ENCODE data around the gene RAPGEF5. TPM values are rescaled to one million over a fixed set of nuclear protein-coding genes. Genes with fewer than 3 reads are reported as not detected.
A peak's percentile ranks its signal among the peaks of the same experiment; 100 is the strongest.

The RAPGEF5 gene
- total and polyA plus RNA-seq, 10 of the 15 experiments (the other 5 are each of a cell fraction or from before 2014, with no cell fraction given): 0.38 to 4.0 (median 1.6) TPM; not detected in 1

GRCh38 chr7:22352887-22353286 lies 4.1 kb downstream of the RAPGEF5 start (continued):
- TF ChIP-seq EP300 (IDR thresholded peaks at IDR 0.05; ENCODE audit: borderline replicate concordance in 1 of 2, control insufficient read depth in 1 of 2, low read depth in 2 of 2, low read length in 2 of 2) (no peak), RELA (IDR thresholded peaks at IDR 0.05; ENCODE audit: borderline replicate concordance, partially characterized antibody) (no peak), ESRRA (IDR thresholded peaks at IDR 0.05; ENCODE audit: low read length) (no peak), BRCA1 (IDR thresholded peaks at IDR 0.05; ENCODE audit: low read depth, low read length) (no peak), ZNF217 (IDR thresholded peaks at IDR 0.05) (no peak), SREBF2 (IDR thresholded peaks at IDR 0.05; ENCODE audit: low read length) (no peak), CHD4 (IDR thresholded peaks at IDR 0.05) (no peak)

GRCh38 chr7:22351878-22352277 lies 5.1 kb downstream of the RAPGEF5 start:
- in situ Hi-C loops (cut with MboI): no loop called here
- POLR2A ChIA-PET: interaction anchor here (0.6 kb wide), 1 partner anchor 30 kb away, joined by 3 read pairs; no protein-coding TSS in a partner anchor
- DNase-seq (ENCODE audit: low read depth, low spot score) (no peak), FAIRE-seq (no peak), ATAC-seq (peak; percentile 28)
- H3K9me3 ChIP-seq (replicated peaks; ENCODE audit: control insufficient read depth, insufficient read depth, low read length): peaks cover 10% of the 10 kb centered on the region; the same call in 2 of the 3 replicates
- WGBS (ENCODE audit: insufficient coverage, insufficient replicate concordance, low lambda C conversion rate, missing lambda C conversion rate): 0% methylated on average over 2 of the region's 2 CpGs
- no peaks in the 10 kb centered on the region for H4K20me1 ChIP-seq (ENCODE audit: control insufficient read depth, insufficient read depth)
- peak overlapping the region; percentile 48; the same call in 1 of the 2 replicates for H3K9ac ChIP-seq (ENCODE audit: control insufficient read depth, insufficient read depth, low read length)
- no TSS peak for BruUV-seq (replicated peaks)
- no peaks in the 10 kb centered on the region for H3K36me3 ChIP-seq (ENCODE audit: control insufficient read depth in 2 of 2, insufficient read depth in 2 of 2, low read length in 1 of 2)
- H3K4me2 ChIP-seq (ENCODE audit: control insufficient read depth, insufficient read depth): peak overlapping the region; percentile 95
- H3K27me3 ChIP-seq (replicated peaks in 1 of 2; ENCODE audit: control insufficient read depth in 2 of 2, insufficient read depth in 2 of 2, low read length in 1 of 2): peaks cover 0 to 2% of the 10 kb centered on the region in 2 experiments; a peak in 2 of 4 replicates
- peaks cover 45% of the 10 kb centered on the region for H3K79me2 ChIP-seq (ENCODE audit: control insufficient read depth, insufficient read depth, low read length)
- intact Hi-C loops (cut with micrococcal nuclease; ENCODE audit: unreplicated experiment): loop anchor here (5.0 kb wide), 1 partner anchor 95 kb away; no protein-coding TSS in a partner anchor
- peak overlapping the region; percentile 36; the same call in 1 of the 2 replicates for H3K4me3 ChIP-seq
- CTCF ChIA-PET: interaction anchor here (1.3 to 1.9 kb wide), 2 partner anchors 22 to 101 kb away, joined by 5 read pairs; no protein-coding TSS in a partner anchor
- SMC1A ChIA-PET (ENCODE audit: uncharacterized antibody, unreplicated experiment): interaction anchor here (1.2 to 2.9 kb wide), 8 partner anchors 9 to 101 kb away, joined by 4 to 12 read pairs (median 6); no protein-coding TSS in a partner anchor
- H3K27ac ChIP-seq (ENCODE audit: control insufficient read depth, insufficient read depth): peak overlapping the region; percentile 79
- no peak overlapping the region; the same call in 1 of the 2 replicates for H2AFZ ChIP-seq (ENCODE audit: control insufficient read depth, low read depth, low read length)
- H3K4me1 ChIP-seq (ENCODE audit: control insufficient read depth, insufficient read depth, low read length): peaks cover 16% of the 10 kb centered on the region; the same call in 1 of the 2 replicates
- RAD21 ChIA-PET (ENCODE audit: unreplicated experiment): no interaction called here
- TF ChIP-seq YY1 (IDR thresholded peaks at IDR 0.05; ENCODE audit: low read depth, low read length): no peak
- TF ChIP-seq BHLHE40 (IDR thresholded peaks at IDR 0.05; ENCODE audit: borderline replicate concordance in 1 of 2, low read depth in 2 of 2, low read length in 1 of 2): no peak
- no peak for TF ChIP-seq ZNF207 (IDR thresholded peaks at IDR 0.05; ENCODE audit: borderline replicate concordance)
- TF ChIP-seq FOXM1 (IDR thresholded peaks at IDR 0.05; ENCODE audit: low read depth, low read length): no peak
- TF ChIP-seq, protein P1, sequence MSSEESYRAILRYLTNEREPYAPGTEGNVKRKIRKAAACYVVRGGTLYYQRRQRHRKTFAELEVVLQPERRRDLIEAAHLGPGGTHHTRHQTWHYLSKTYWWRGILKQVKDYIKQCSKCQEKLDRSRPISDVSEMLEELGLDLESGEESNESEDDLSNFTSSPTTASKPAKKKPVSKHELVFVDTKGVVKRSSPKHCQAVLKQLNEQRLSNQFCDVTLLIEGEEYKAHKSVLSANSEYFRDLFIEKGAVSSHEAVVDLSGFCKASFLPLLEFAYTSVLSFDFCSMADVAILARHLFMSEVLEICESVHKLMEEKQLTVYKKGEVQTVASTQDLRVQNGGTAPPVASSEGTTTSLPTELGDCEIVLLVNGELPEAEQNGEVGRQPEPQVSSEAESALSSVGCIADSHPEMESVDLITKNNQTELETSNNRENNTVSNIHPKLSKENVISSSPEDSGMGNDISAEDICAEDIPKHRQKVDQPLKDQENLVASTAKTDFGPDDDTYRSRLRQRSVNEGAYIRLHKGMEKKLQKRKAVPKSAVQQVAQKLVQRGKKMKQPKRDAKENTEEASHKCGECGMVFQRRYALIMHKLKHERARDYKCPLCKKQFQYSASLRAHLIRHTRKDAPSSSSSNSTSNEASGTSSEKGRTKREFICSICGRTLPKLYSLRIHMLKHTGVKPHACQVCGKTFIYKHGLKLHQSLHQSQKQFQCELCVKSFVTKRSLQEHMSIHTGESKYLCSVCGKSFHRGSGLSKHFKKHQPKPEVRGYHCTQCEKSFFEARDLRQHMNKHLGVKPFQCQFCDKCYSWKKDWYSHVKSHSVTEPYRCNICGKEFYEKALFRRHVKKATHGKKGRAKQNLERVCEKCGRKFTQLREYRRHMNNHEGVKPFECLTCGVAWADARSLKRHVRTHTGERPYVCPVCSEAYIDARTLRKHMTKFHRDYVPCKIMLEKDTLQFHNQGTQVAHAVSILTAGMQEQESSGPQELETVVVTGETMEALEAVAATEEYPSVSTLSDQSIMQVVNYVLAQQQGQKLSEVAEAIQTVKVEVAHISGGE (CRISPR knock-in tag; IDR thresholded peaks at IDR 0.05): no peak
- no peak for TF ChIP-seq POU2F2 (IDR thresholded peaks at IDR 0.05; ENCODE audit: borderline replicate concordance, low read depth, low read length)
- TF ChIP-seq, protein P2, sequence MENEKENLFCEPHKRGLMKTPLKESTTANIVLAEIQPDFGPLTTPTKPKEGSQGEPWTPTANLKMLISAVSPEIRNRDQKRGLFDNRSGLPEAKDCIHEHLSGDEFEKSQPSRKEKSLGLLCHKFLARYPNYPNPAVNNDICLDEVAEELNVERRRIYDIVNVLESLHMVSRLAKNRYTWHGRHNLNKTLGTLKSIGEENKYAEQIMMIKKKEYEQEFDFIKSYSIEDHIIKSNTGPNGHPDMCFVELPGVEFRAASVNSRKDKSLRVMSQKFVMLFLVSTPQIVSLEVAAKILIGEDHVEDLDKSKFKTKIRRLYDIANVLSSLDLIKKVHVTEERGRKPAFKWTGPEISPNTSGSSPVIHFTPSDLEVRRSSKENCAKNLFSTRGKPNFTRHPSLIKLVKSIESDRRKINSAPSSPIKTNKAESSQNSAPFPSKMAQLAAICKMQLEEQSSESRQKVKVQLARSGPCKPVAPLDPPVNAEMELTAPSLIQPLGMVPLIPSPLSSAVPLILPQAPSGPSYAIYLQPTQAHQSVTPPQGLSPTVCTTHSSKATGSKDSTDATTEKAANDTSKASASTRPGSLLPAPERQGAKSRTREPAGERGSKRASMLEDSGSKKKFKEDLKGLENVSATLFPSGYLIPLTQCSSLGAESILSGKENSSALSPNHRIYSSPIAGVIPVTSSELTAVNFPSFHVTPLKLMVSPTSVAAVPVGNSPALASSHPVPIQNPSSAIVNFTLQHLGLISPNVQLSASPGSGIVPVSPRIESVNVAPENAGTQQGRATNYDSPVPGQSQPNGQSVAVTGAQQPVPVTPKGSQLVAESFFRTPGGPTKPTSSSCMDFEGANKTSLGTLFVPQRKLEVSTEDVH (IDR thresholded peaks at IDR 0.05; ENCODE audit: low read depth, partially characterized antibody): no peak
- TF ChIP-seq RUNX3 (IDR thresholded peaks at IDR 0.05; ENCODE audit: low read length): no peak
- no peak for TF ChIP-seq SMC3 (IDR thresholded peaks at IDR 0.05; ENCODE audit: borderline replicate concordance, low read length)
- TF ChIP-seq LARP7 (IDR thresholded peaks at IDR 0.05): no peak
- no peak for TF ChIP-seq SIN3A (IDR thresholded peaks at IDR 0.05; ENCODE audit: low read depth, low read length)

Measured in GM12878 (cell line).